Measurements from ENCODE around the gene GOLGA8J.
"Not testable (repeated sequence)": the region's sequence is repeated elsewhere in the genome, so short reads cannot be mapped to it uniquely, and the experiment has no call there.

The GOLGA8J gene

DNA sequence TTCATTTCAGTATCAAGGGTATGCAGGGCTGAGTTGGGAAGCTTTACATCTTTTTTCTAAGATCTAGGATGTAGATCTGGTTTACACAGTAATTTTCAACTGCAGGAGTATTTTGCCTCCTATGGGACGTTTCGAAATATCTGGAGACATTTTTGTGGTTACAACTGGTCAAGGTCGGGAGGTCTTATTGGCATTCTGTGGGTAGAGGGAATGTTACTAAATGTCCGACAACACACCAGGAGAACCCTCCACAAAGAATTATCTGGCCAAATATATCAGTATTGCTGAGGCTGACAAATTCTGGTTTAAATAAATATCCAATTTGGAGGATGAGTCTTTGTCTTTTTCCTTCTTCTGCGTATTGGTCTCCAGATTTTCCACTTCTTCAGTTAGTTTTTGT lies 1.9 kb upstream of the GOLGA8J start:
- DNase-seq (ENCODE audit: low read depth): not testable (repeated sequence)

DNA sequence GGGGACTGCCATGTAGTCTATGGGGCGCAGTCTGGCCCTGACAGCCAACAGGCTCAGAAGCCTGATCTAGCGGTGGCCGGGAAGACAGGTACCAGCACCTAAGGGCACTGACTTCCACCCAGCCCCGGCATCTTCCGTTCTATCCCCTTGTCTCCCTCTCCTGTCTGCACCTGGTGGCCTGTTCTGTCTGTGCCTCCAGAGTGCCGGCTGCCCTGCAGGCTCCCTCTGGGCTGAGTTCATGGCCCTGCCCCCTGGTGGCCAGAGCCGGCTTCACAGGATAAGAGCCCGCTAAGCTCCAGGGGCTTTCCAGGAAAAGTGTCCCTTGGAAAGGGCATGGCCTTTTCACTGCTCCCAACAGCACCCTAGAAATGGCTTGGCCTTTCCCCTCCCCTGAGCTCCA lies 15.1 kb downstream of the GOLGA8J start:
- not testable (repeated sequence) for DNase-seq (ENCODE audit: low read depth)

DNA sequence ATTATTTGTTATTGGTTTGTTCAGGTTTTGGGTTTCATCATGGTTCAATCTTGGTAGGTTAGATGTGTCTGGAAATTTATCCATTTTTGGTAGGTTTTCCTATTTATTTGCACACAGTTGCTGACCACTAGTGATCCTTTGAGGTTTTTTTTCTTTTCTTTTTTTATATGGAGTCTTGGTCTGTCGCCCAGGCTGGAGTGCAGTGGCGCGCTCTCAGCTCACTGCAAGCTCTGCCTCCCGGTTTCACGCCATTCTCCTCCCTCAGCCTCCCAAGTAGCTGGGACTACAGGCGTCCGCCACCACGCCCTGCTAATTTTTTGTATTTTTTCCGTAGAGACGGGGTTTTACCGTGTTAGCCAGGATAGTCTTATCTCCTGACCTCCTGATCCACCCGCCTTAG lies 20.1 kb downstream of the GOLGA8J start:
- DNase-seq (ENCODE audit: low read depth): not testable (repeated sequence)

DNA sequence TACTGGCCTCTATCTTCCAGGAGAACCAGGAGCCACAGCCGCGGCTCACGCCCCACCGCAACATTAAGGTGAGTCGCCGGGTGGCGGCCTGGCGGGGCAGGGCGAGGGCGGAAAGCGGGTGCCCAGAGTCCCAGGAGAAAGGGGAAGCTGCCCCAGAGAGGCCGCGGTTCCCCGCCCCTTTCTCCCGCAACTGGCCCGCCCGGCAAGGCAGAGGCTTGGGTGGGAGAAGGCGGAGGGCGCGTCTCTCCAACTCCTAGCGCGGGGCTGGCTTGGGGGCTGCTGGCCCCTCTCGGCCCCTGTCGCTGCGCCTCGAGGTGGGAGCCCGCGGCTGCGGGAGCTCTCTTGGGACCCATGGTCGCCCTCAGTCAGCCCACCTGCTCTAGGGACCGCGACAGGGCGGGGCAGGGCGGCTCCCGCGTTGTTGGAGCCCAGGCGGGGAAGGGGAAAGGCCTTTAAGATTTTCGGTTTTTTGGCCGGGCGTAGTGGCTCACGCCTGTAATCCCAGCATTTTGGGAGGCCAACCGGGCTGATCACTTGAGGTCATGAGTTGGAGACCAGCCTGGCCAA lies 21.3 kb downstream of the GOLGA8J start:
- not testable (repeated sequence) for DNase-seq (ENCODE audit: low read depth)

DNA sequence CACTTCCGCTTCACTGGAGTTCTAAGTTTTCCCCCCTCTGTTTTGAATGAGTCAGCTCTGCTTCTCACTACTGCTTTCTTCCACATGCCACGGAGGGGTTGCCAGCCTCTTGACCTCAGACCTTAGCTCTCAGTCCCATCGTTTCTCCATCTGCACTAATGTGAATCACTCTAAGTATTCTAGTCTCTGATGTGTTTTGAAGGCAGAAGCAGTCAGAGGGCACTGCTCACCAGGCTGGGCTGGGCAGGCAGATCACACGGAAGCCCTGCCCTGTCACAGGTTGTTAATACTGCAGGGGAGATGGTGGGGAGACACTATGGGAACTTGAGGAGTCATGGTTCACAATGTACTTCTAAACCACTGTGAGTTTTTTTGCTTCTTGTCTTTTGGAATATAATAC lies 27.8 kb downstream of the GOLGA8J start:
- not testable (repeated sequence) for DNase-seq (ENCODE audit: low read depth)

DNA sequence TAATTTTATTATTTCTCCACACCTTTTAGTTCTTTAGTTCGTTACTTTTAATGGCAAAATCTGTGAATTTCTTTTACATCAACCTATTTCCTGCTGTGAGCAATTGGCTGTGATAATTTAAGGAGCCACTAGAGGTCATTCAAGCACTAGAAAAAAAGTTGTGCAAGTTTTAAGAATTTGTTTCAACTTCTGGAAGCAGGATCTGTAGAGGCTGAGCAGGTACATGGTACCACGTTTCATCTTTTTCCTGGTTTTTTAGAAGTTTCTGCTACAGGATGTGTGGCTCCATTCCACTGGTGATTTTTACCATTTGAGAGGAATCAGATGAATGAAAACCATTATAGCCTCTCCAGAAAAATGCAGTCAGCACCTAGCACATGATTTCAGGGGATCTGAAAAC lies 47.3 kb downstream of the GOLGA8J start:
- DNase-seq (ENCODE audit: low read depth): not testable (repeated sequence)

DNA sequence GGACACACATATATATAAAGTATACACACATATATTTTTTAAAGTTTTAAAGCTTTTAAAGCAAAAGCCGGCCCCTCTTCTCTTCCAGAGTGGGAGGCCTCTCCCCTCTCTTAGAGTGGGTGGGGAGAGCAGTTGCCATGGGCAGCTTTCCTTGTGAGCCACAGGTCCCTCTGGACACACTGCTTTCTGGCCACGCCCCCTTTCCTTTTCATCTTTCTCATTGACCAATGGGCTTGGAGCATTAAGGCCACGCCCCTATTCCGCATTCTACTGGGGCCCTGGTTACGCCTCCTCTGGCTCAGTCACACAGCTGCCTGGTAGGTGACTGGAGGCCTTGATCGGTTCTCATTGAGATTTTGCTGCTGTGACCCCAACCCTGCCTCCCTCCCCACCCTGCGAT lies 52.0 kb downstream of the GOLGA8J start, which contains the start of gene GOLGA8T:
TSS of gene GOLGA8T (plus strand) at position 301 of the 400 bp plus-strand sequence. CDS start at position 399, 98 bp downstream.
- DNase-seq (ENCODE audit: low read depth): not testable (repeated sequence)

All from activated T-cell treated with anti-CD3 and anti-CD28 coated beads for 48 hours (primary cell).